Measurements from ENCODE around the gene MS4A8.
"Not testable (repeated sequence)": the region's sequence is repeated elsewhere in the genome, so short reads cannot be mapped to it uniquely, and the experiment has no call there.

- not testable (repeated sequence) for TF ChIP-seq CTCF (tag by site-specific recombination; IDR thresholded peaks at IDR 0.05); ZNF660 (tag by site-specific recombination; IDR thresholded peaks at IDR 0.05); ZNF837 (tag by site-specific recombination; IDR thresholded peaks at IDR 0.05); ZNF324 (tag by site-specific recombination; IDR thresholded peaks at IDR 0.05); ZNF580 (tag by site-specific recombination; IDR thresholded peaks at IDR 0.05); REPIN1 (tag by site-specific recombination; IDR thresholded peaks at IDR 0.05; ENCODE audit: low read depth); ZBTB26 (tag by site-specific recombination; optimal IDR thresholded peaks at IDR 0.05); ZNF174 (tag by site-specific recombination; IDR thresholded peaks at IDR 0.05); ZNF473 (tag by site-specific recombination; IDR thresholded peaks at IDR 0.05); ZNF707 (tag by site-specific recombination; IDR thresholded peaks at IDR 0.05); ZNF639 (tag by site-specific recombination; IDR thresholded peaks at IDR 0.05); ZBTB10 (tag by site-specific recombination; IDR thresholded peaks at IDR 0.05); ZNF626 (tag by site-specific recombination; IDR thresholded peaks at IDR 0.05); RBAK (tag by site-specific recombination; IDR thresholded peaks at IDR 0.05)
These were observed 59.3 kb downstream of the MS4A8 start for GRCh38 chr11:60758671-60759070.

Data from HEK293 (cell line).